Stimulated activated CD8-positive, alpha-beta memory T cell treated with anti-CD3 and anti-CD28 coated beads, Interleukin-12 subunit alpha, Interleukin-12 subunit beta, amount 100 ng/mL, for 24 hours (primary cell): ENCODE measurements around the gene LIPM.

ENCODE experiments used
- DNase-seq: peaks from one replicate; pipeline ENCODE4 v3.0.0-alpha.2; 2020; ENCODE audit errors: extremely low read depth

LIPM gene

GRCh38 chr10:88802523-88803285, at the start of gene LIPM:
Gene LIPM, plus strand, starts transcription at chr10:88802730. Its CDS starts 167 bp downstream, at chr10:88802897.
- no peak for DNase-seq

- no peak for DNase-seq
Measured at GRCh38 chr10:88754287-88754686, 48.2 kb upstream of the LIPM start.

- DNase-seq, result no peak
Measured at GRCh38 chr10:88755753-88756152, 46.8 kb upstream of the LIPM start.

GRCh38 chr10:88756660-88757059, 45.9 kb upstream of the LIPM start:
- DNase-seq, result no peak

GRCh38 chr10:88759366-88760101, 43.0 kb upstream of the LIPM start, which contains the start of gene LIPN:
Gene LIPN, plus strand, starts transcription at chr10:88760020. Its CDS starts 1,386 bp downstream, at chr10:88761406.
- DNase-seq, result no peak

GRCh38 chr10:88762906-88763305, 39.6 kb upstream of the LIPM start:
- DNase-seq, result no peak

GRCh38 chr10:88763441-88763840, 39.1 kb upstream of the LIPM start:
- DNase-seq, result no peak

GRCh38 chr10:88764110-88764509, 38.4 kb upstream of the LIPM start:
- DNase-seq, result no peak

- no peak for DNase-seq
Measured at GRCh38 chr10:88765816-88766215, 36.7 kb upstream of the LIPM start.

- no peak for DNase-seq
Measured at GRCh38 chr10:88769384-88769783, 33.1 kb upstream of the LIPM start.

- DNase-seq, result no peak
Measured at GRCh38 chr10:88781206-88781605, 21.3 kb upstream of the LIPM start.

- DNase-seq, result no peak
Measured at GRCh38 chr10:88782222-88782621, 20.3 kb upstream of the LIPM start.

GRCh38 chr10:88783724-88784123, 18.8 kb upstream of the LIPM start:
- no peak for DNase-seq

- DNase-seq, result no peak
Measured at GRCh38 chr10:88786032-88786770, 16.3 kb upstream of the LIPM start.

GRCh38 chr10:88787463-88787862, 15.1 kb upstream of the LIPM start:
- DNase-seq, result no peak

GRCh38 chr10:88788924-88789323, 13.6 kb upstream of the LIPM start:
- DNase-seq, result no peak

GRCh38 chr10:88791924-88792323, 10.6 kb upstream of the LIPM start:
- no peak for DNase-seq

- no peak for DNase-seq
Measured at GRCh38 chr10:88792661-88793060, 9.9 kb upstream of the LIPM start.

GRCh38 chr10:88793712-88794299, 8.7 kb upstream of the LIPM start:
- no peak for DNase-seq

- no peak for DNase-seq
Measured at GRCh38 chr10:88794731-88795130, 7.8 kb upstream of the LIPM start.

- DNase-seq, result no peak
Measured at GRCh38 chr10:88800152-88801125, 2.1 kb upstream of the LIPM start.
